NCI-H748 (cell line): ENCODE data around the gene SLC19A1.
"Not testable (repeated sequence)": the region's sequence is repeated elsewhere in the genome, so short reads cannot be mapped to it uniquely, and the experiment has no call there.

Experiments
- DNase-seq: peaks from one replicate; lab custom pipeline; 2025; ENCODE audit not compliant: unreplicated experiment; lab: John Stamatoyannopoulos, UW

The SLC19A1 gene

GRCh38 chr21:45576838-45577737, 34.8 kb upstream of the SLC19A1 start:
- DNase-seq, result no peak

DNA sequence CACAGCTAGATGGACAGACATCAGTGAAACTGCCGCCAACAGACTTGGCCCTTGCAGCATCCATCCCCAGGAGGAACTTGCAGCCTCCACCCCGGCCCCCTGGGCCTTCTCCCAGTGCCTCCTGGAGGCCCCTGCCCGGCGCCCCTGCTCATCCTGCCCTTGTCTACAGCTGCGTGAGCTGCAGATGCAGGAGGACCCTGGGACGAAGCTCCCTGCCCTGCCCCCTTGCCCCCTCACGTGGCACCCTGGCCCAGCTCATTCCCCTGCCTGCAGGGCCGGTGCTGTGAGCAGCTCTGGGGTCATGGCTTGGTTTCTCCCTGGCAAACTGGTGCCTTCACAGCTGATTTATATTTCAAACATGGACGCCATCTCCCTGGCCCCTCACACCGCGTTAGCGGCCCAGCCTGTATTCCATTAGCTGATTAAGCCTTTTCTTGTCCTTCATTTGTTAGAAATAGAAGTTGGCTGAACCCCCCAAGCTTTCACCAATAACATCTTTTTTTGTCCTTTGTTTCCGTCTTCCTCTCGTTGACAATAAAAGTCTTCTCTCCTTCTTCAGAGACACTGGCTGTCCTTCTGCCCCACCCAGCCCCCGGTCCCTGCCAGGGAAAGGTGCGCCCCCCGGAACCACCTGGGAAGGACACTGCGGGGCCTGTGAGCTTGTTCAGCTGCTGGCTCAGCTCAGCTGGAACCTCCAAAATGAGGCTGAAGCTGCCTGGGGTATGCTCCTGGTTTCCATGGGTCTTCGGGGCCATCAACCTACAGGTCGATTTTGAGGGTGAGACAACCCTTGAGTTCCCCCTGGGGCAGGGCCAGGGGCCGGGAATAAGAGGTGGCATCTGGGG, 34.0 kb upstream of the SLC19A1 start:
- no peak for DNase-seq

- no peak for DNase-seq
Observed at GRCh38 chr21:45575304-45575992, 33.2 kb upstream of the SLC19A1 start.

DNA sequence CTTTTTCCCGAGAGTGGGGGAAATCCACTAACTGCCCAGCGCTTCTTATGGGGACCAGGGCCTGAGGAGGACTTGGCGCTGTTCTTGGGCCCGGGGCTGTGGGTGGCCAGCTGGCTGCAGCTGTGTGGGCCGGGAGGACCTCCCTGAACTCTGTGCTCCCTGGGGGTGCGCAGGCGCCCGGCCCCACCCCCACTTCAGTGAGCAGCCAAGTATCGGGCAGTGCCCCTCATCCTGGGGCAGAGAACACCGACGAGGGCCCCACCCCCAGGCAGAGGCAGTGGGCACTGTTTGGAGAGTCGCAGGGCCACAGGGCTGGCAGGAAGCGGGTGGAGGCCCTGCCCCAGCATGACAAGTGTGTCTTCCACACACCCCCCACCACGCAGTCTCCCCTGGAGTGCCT, 32.5 kb upstream of the SLC19A1 start:
- DNase-seq, result no peak

- no peak for DNase-seq
Observed at GRCh38 chr21:45574081-45574501, 31.9 kb upstream of the SLC19A1 start.

GRCh38 chr21:45573452-45574035, 31.3 kb upstream of the SLC19A1 start:
- DNase-seq, result no peak

GRCh38 chr21:45572783-45573451, 30.7 kb upstream of the SLC19A1 start:
- DNase-seq, result no peak

GRCh38 chr21:45572231-45572630, 30.0 kb upstream of the SLC19A1 start:
- DNase-seq, result no peak

GRCh38 chr21:45571641-45572040, 29.4 kb upstream of the SLC19A1 start:
- DNase-seq, result no peak

DNA sequence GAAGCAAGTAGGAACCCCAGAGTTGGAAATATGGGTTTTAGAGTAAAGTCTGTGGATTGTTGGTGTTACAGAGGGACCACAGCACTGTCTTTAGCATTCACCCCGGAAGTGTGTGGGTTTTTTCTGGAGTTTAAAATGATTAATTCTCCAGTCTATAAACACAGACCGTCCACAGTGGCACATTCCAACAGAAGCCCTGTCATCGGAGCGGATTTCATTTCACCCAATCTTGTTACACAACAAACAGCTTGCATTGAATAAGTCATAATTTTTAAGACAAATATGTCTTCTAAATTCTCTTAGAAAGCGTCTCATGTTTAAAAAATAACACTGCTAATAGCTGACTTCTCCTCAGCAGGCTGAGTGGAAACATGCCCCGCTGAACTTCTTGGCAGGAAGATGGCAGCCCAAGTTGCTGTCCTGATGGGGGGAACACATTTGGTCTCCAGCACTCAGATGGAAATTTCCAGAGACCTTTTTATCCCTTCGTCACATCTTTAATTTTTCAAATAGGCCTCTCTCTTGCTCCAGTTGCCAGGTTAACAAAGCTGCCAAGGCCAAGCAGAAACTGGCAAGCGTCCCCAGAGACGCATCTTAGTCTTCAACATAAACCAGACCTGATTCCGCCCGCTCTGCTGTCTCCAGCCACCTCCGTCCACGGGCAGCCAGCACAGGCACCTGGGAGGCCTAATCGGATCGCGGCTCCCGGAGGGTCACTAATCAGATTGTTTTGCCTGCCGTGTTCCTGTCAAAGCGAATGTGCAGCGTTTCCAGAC, 28.8 kb upstream of the SLC19A1 start:
- no peak for DNase-seq

DNA sequence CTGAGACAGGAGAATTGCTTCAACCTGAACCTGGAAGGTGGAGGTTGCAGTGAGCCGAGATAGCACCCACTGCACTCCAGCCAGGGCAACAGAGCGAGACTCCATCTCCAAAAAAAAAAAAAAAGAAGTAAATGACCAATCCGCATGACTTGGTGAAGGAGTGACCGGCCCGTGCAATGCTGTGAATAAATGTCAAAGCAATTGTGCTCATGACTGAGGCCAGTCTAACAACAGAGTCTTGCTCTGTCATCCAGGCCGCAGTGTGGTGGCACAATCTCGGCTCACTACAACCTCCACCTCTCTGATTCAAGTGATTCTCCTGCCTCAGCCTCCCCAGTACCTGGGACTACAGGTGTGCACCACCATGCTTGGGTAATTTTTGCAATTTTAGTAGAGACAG, 27.8 kb upstream of the SLC19A1 start:
- no peak for DNase-seq

- DNase-seq, result no peak
Observed at GRCh38 chr21:45568383-45568782, 26.1 kb upstream of the SLC19A1 start.

- not testable (repeated sequence) for DNase-seq
Observed at GRCh38 chr21:45564137-45564536, 21.9 kb upstream of the SLC19A1 start.

DNA sequence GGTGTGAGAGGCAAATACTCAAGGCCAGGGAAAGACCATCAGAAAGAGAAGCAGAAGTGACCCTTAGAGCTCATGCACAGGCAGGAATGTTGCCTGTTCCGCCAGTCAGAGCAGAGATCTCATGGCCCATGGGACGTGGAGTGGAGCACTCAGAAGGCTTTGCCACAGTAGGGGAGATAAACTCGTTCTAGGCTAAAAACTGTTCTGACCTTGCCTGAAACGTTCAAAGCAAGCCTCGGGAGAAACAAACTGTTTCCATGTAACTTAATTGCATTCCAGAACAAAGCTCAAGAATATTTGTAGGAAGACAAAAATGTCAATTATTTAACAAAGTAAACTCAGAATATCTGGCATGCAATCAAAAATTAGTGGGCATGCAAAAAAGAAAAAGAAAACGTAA, 20.7 kb upstream of the SLC19A1 start:
- no peak for DNase-seq

GRCh38 chr21:45562402-45562801, 20.2 kb upstream of the SLC19A1 start:
- no peak for DNase-seq

GRCh38 chr21:45561241-45561640, 19.0 kb upstream of the SLC19A1 start:
- not testable (repeated sequence) for DNase-seq

DNA sequence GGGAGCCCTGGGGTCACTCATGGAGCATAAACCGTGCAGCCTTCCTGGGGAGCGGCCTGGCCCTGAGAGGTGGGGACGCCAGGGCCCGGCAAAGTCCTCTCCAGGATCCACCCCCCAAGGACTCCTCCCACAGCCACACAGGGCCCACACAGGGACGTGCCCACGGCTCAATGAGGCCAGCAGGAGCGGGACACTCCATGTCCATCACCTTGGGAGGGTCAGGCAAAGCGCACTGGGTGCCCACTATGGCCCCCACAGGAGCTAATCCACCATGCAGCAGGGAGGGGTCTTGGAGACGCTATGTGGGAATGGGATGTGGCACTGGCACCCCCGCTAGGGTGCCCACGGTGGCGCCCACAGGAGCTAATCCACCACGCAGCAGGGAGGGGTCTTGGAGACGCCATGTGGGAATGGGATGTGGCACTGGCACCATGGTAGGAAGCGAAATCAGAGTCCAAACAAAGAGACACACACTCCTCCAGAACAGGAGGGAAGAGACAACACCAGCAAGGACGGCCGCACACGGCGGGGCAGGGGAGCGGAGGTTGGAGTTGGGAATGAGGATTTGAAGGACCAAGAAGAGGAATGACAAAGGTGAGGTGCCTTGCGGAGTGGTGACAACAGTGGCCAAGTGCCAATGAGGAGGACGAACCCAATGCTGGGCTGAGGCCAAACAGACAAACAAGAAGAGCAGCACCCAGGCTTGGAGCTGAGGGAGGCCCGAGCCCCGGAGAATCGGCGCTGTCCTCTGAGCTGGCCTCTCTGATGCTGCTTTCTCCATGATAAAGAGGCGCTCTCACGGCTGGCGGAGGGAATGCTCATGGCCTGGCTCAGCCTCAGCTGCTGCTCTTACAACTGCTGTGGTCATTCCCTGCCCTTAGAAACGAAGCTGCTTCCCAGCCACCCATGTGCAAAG, 18.1 kb upstream of the SLC19A1 start:
- DNase-seq, result no peak

DNA sequence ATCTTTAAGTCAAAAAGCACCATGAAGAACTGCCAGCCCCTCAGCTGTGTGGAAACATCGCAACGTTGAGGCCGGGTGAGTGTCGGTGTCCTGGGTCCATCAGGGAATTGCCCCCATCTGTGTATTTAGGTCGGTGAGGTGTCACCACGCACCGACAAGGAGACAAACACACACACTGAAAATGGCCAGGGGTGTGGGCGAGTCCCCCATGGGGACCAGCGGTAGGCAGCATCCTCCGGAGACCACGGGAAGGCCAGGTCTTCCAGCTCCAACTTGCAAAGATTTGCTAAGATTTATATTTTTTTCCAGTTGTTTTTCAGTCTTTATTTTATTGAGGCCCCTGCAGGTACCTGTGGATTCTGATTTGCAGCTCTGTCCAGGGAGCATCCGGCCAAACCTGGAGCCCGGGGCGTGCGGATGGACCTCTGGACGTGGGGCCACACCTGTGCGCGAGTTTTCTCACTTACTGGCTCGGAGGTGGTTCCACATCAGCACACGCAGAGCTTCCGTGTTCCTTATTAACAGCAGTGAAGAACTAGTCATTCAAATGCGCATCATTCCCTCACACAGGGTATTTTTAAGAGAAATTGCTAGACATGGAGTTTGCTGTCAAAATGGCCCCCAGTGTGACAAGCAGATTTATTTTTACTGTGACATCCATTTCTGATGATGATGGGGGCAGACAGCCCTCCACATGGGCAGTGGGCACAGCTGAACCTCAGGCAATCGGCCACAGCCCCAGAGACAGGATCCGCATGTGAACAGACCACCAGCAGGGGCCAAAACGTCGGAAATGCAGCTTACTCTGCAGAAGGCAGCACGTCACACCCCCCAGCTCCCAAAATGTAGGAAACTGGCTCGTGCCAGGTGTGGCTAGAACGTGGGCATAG, 17.2 kb upstream of the SLC19A1 start:
- no peak for DNase-seq
